Prostate gland (tissue), 2 donors: ENCODE measurements around the gene PFDN6. TPM values are rescaled to one million over a fixed set of nuclear protein-coding genes. Genes with fewer than 3 reads are reported as not detected.

Source experiments
- DNase-seq: peaks from one replicate; pipeline ENCODE4 v3.0.0-alpha.2; 2019; ENCODE audit warnings: low spot score
- H3K27ac ChIP-seq, 2 donors: fragments of 200-600 bp; sonication (generic); 2 replicates each; pipeline ENCODE4 v1.5.1; 2017 to 2019
- H3K27me3 ChIP-seq: fragments of 200-600 bp; sonication (generic); replicated peaks from 2 replicates; pipeline ENCODE4 v1.5.1; 2019; ENCODE audit not compliant: insufficient read depth
- H3K36me3 ChIP-seq, 2 donors: fragments of 200-600 bp; sonication (generic); 1 replicate in 1 of 2; 2 replicates in 1 of 2; pipeline versions ENCODE4 v1.5.1 to v1.8.1; 2017 to 2019
- H3K4me1 ChIP-seq: fragments of 200-600 bp; sonication (generic); replicated peaks from 2 replicates; pipeline ENCODE4 v1.5.1; 2019
- H3K4me3 ChIP-seq, 2 donors: fragments of 200-600 bp; sonication (generic); 2 replicates each; pipeline ENCODE4 v1.5.1; 2017 to 2019
- H3K9me3 ChIP-seq: fragments of 200-600 bp; sonication (generic); 2 replicates; pipeline ENCODE4 v1.5.1; 2017
- CTCF ChIP-seq, 4 experiments: fragments of 200-600 bp in 2 of 4; fragments of 450-650 bp in 2 of 4; sonication (generic) in 2 of 4; IDR thresholded peaks; 1 replicate in 3 of 4; 2 replicates in 1 of 4; pipeline ENCODE4 v1.5.1; 2016 to 2019; ENCODE audit warnings: antibody characterized with exemption in 4 of 4, mild to moderate bottlenecking in 2 of 4, moderate library complexity in 2 of 4
- POLR2A ChIP-seq: fragments of 450-650 bp; IDR thresholded peaks from one replicate; pipeline ENCODE4 v1.6.1; 2016; ENCODE audit warnings: antibody characterized with exemption, mild to moderate bottlenecking
- POLR2AphosphoS5 ChIP-seq: sonication (generic); formaldehyde crosslinking; IDR thresholded peaks from one replicate; pipeline ENCODE4 v1.6.1; 2017; ENCODE audit warnings: antibody characterized with exemption
- WGBS: methylation state at CpG from one replicate; pipeline ENCODE4 v1.1.5; 2018; 5-methylcytosine and 5-hydroxymethylcytosine counted together
- intact Hi-C: fragments of 100-400 bp; cut with DNase I; formaldehyde crosslinking; loops from one replicate; pipeline ENCODE4 v1.14.2; 2022
- total RNA-seq, 2 donors: library from RNA; depleted of rRNA; stranded (reverse); fragments of >200 nt; gene quantifications; one replicate each; pipeline ENCODE4 v1.1.0, GENCODE V29; 2016

Gene PFDN6
- total RNA-seq, 2 donors from 2014 or later: 24.1 to 59.7 TPM

DNA sequence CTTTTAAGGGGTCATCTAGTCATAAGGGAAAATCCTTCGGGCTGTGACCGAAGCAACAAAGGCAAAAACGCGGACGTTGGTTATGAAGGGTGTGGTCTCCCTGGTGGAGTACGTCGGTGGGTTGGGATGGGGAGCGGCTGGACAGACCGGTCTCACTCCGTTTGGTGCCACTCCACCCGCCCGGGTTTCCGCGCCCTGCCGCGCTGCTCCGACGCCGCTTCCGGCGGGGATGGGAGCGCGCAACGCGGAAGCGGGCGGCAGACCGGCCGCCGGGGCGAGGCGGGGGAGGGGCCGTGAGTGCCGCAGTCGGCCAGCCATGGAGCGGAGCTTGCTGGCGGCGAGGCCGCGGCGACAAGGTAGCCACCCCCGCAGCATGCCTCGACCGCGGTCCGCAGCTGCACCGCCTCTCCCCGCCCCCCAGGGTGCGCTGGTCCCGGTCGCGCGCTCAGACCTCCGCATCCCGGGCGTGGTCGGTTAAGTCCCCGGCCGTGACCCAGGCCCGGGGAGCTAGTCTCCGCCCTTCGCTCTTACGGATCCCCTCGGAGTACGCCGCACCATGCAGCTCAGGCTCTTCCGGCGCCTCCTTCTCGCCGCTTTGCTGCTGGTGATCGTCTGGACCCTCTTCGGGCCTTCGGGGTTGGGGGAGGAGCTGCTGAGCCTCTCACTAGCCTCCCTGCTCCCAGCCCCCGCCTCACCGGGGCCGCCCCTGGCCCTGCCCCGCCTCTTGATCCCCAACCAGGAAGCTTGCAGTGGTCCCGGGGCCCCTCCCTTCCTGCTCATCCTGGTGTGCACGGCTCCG lies 12.3 kb upstream of the PFDN6 start, which contains the start of gene B3GALT4:
B3GALT4 (plus strand) TSS at position 260 of the 799 bp plus-strand sequence; CDS start at position 557, 297 bp downstream.
- intact Hi-C loops: no loop called here
- WGBS: 2% methylated on average over 79 of the region's 80 CpGs
- no peaks in the 10 kb centered on the region for H3K9me3 ChIP-seq
- H3K27me3 ChIP-seq: no peaks in the 10 kb centered on the region
- H3K36me3 ChIP-seq: no peaks in the 10 kb centered on the region
- H3K4me1 ChIP-seq: peaks cover 28% of the 10 kb centered on the region
- DNase-seq: peak; percentile 76
- TF ChIP-seq POLR2AphosphoS5 (peak; percentile 43), POLR2A (peak; percentile 60), CTCF (IDR thresholded peaks at IDR 0.05) (peak; percentile 17 to 62 (median 41))
- peak within 1 kb of the TSS; percentile 87 for H3K27ac ChIP-seq
- peak within 1 kb of the TSS; percentile 55 to 74 for H3K4me3 ChIP-seq

GRCh38 chr6:33277663-33278391 lies 11.6 kb upstream of the PFDN6 start:
- Histone ChIP-seq H3K4me3 (peak overlapping the region; percentile 55 to 74), H3K36me3 (no peaks in the 10 kb centered on the region), H3K27ac (peak overlapping the region; percentile 87), H3K4me1 (peaks cover 28% of the 10 kb centered on the region), H3K9me3 (no peaks in the 10 kb centered on the region), H3K27me3 (no peaks in the 10 kb centered on the region)
- no peak for DNase-seq
- TF ChIP-seq CTCF (IDR thresholded peaks at IDR 0.05): no peak
- intact Hi-C loops: no loop called here
- 56% methylated on average over 39 of the region's 39 CpGs for WGBS

DNA sequence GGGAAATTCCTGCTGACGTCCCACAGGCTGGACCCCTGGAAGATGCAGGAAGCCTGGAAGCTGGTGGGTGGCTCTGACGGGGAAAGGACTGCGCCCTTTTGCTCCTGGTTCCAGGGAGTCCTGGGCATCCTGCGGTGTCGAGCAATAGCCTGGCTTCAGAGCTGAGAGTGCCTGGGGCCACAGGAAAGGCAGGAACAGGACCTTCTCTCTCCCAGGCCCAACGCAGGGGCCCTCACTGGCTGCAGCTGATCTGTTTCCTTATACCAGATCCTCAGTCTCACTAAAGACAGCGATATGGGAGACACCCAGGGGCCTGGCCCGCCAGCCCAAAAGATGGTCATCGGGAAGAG lies 11.0 kb upstream of the PFDN6 start:
- Histone ChIP-seq H3K4me3 (no peak overlapping the region), H3K27ac (peak overlapping the region in 1 of 2 donors; percentile 87), H3K27me3 (no peaks in the 10 kb centered on the region), H3K4me1 (peaks cover 23% of the 10 kb centered on the region), H3K9me3 (no peaks in the 10 kb centered on the region), H3K36me3 (no peaks in the 10 kb centered on the region)
- 81% methylated on average over 9 of the region's 9 CpGs for WGBS
- TF ChIP-seq POLR2A (no peak), POLR2AphosphoS5 (no peak), CTCF (IDR thresholded peaks at IDR 0.05) (no peak)
- intact Hi-C loops: no loop called here
- no peak for DNase-seq

DNA sequence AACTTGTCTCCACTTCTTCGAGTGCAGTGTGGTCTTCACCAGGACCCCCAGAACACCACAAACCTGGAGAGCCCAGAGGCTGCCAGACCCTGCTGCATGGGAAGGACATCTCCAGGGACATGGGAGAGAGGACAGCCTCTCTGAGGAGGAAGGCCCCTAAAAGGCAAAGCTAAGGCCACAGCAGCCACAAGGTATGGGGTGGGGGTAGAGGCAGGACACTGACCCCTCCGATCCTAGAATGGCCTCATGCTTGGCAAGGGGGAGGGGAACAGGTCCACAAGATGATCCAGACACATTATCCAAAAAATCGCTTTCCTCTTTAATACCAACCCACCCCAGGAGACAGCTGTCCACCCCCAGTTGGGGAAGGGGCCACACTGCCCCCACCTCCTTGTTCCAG lies 10.6 kb upstream of the PFDN6 start:
- no peak overlapping the region for H3K27ac ChIP-seq
- no peaks in the 10 kb centered on the region for H3K36me3 ChIP-seq
- TF ChIP-seq POLR2AphosphoS5 (no peak), CTCF (IDR thresholded peaks at IDR 0.05) (no peak), POLR2A (no peak)
- 81% methylated on average over 3 of the region's 3 CpGs for WGBS
- no peak for DNase-seq
- no peaks in the 10 kb centered on the region for H3K27me3 ChIP-seq
- peaks cover 21% of the 10 kb centered on the region for H3K4me1 ChIP-seq
- H3K4me3 ChIP-seq: no peak overlapping the region
- intact Hi-C loops: no loop called here
- no peaks in the 10 kb centered on the region for H3K9me3 ChIP-seq
